HG03139 (cell line): Measurements from ENCODE around the gene OSBPL1A.

Experiments
- ATAC-seq: cut with Tn5 transposase; IDR thresholded peaks from one replicate; pipeline ENCODE4 v1.9.1; 2021; ENCODE audit not compliant: unreplicated experiment

The OSBPL1A gene

DNA sequence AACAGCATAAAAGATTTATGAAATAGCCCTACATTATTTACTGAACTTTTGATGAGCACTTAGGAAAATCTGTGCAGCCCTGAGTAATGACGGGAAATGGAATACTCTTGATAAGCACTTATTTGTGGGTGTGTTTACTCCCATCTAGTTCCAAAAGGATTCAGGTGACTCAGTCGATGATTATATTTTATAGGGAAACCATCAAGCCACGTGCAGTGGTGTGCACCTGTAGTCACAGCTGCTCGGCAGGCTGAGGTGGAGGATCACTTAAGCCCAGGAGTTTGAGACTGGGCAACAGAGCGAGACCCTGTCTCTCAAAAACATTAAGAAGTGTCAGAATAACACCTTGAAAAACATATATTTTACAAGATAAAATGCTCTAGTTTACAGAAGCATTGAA, 166.9 kb downstream of the OSBPL1A start:
- no peak for ATAC-seq

DNA sequence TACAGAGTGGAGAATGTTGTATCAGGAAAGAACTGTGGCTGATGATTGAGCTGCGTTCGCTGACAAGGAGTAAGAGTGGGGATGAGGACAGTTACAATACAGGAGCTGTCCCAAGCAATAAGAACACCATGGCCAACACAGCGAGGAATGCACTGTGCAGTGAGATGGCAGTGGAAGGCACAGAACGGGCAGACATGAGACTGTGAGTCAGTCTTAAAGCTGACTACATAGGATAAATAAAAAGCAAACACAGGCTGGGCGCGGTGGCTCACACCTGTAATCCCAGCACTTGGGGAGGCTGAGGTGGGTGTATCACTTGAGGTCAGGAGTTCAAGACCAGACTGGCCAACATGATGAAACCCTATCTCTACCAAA, 169.0 kb downstream of the OSBPL1A start:
- no peak for ATAC-seq

DNA sequence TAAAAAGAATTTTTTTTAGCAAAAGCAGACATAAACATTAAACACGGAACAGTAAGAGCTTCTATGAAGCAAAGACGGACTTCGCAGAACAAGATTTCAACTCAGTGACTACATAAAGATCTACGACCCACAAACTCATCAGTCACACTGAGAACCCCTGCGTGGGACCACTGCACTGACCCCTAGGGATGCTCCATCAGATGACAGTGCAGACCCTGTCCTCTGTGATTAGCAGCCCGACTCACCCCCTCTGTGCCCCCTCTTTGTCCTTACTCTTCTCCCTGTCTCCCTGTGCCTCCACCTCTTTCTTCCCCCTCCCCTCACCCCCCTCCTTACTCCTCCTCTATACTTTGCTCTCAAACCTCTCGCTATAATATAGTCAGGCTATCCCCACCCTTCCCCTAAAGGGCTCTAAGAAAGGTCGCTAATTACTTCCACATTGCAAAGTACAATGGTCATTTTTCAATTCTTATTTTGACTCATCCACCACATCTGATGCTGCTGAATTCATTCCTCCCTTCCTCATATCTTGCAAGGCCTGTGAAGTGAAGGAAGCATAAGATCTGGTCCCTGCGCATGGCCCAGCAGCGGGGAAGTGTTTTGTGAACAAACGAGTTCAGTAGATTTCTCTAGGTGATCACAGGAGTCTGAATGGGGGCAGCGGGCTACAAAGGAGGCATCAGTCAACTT, 169.5 kb downstream of the OSBPL1A start:
- no peak for ATAC-seq

DNA sequence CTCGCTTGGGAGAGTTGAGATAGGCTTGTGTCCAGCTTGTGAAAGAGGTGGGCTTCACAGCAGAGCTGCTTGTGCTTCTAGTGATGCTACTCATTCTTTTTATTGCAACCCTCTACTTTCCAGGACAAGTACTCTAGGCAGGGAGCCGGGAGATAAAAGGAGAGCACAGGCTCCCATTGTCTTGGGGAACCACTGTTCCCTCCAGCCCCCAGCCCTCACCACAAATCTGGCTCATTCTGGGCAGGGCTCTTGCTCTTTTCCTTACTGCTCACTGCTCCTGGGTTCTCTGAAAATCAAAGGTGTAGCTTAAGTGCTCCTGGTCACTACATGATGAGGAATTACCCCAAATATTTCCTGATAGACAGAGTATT, 177.3 kb downstream of the OSBPL1A start:
- ATAC-seq = no peak

- ATAC-seq = no peak
These were observed 177.9 kb downstream of the OSBPL1A start for GRCh38 chr18:24219561-24220317.

GRCh38 chr18:24214913-24215312, 182.7 kb downstream of the OSBPL1A start:
- no peak for ATAC-seq

DNA sequence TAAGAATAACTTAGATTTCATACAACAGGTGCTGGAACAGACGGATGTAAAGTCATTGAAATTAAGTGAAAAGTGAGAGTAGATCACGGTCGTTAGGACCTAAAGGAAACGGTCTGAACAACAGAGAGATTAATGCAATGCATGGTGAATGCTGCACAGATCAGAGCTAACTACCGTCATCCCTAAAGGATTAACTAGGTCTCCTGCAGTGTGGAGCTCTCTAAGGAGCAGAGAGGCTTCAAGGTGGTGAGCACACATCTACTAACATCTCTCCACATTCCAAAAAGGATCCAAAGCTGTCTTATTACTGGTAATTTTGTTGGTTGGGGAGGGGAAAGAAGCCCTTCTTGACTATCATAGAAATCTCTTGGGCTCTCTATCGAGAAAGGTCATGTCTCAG, 183.5 kb downstream of the OSBPL1A start:
- no peak for ATAC-seq

- no peak for ATAC-seq
These were observed 184.7 kb downstream of the OSBPL1A start for GRCh38 chr18:24212939-24213338.

DNA sequence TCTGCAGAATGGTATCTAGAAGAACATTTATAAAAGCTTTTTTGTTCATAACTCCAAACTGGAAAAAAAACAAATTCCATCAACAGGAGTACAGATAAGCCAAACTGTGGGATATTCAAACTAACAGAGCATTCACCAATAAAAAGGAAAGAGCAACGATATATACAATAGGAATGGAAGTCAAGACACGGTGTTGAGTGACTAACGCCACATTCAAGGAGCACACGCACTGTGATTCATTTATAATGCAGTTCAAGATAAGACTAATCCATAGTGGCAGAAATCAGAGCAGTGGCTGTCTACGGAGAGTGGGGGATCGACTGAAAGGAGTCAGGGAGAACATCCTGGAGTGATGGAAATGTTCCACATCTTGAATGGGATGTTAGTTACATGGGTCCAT, 188.1 kb downstream of the OSBPL1A start:
- ATAC-seq = no peak

GRCh38 chr18:24208270-24209035, 189.2 kb downstream of the OSBPL1A start:
- ATAC-seq = no peak

DNA sequence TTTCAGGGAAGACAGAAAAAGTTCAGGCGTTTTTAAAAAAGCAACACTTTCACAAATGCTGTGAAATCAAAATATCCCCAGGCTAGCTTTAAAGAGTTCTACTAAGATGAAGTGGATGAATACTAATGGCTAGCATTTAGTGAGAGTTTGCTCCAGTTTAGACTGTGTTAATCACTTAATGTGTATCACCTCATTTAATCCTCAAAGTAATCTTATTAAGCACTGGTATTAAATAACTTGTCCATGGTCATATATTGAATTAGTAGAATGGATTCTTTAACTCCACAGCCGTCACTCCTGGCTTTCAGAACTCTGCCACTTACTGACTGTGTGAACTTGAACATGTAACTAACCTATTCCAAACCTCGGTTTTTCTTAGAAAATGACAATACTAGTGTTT, 192.7 kb downstream of the OSBPL1A start:
- no peak for ATAC-seq

DNA sequence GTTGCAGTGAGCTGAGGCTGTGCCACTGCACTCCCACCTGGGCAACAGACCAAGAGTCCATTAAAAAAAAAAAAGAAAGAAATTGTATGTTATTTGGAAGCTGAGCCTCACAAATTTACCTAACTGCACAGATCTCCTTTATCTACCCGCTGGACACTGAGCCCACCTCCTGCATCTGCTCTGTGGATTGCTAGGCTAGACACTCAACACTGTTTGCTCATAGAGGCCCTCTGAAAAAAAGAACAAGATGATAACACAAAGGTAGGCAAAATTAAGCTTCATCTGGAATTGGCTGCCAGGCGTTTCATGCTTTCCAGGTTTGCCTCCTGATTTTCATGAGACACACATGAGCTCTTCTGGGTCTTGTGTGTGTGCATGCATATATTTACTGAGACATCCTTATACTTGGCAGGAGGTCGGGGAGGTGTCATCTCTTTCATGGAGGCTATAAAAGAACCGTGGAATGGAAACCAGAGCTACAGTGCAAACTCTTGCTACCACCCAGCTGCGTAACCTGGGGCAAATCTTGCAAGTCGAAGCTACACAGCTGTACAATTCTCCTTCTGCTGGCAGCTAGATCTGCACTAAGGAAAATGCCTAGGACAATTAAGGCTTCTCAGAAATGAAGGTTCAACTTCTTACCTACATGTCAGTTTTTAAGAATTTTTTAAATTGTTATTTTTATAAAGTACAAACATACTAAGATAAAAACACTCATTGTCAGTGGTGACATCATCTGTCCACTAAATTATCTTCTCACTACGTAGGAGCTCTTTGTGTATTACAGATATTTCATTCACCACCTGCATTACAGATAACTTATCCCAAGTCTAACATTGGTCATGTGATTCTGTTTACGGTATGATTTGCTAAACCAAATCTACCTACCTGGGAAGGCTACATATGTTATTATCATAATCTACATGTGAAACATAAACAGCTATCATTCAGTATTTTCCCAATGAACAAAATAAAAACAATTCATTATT, 195.6 kb downstream of the OSBPL1A start:
- ATAC-seq = no peak

DNA sequence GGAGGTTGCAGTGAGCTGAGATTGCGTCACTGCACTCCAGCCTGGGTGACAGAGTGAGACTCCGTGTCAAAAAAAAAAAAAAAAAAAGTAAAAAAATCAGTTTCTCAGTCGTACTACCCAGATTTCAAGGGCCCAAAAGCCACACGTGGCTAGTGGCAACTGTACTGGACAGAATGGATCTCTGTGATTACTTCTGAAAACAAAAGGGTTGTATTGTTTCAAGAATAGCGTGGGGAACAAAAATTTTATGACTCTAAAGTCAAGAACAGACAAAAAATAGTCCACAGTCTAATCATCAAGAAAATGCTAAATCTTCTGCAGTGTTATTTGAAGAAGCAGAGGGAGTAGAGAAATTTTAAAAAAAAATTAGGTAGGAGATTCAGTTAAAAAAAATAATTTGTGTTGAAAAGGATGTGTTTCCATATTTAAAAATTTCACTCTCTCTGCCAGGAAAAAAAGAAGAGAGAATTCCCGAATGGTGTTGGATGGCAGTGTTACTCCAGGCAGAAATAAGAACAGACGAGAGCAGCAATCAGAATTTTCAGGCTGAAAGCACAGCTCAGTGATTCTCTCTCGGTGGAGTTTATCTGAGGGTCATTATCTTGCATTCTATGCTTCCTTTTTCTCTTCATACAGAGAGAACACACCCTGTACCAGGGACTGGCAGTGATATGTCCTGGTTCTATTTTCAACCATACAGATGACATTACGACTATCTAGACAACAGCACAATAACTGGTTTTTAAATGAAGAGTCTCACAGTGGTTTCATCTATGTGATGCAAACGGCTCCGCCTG, 196.9 kb downstream of the OSBPL1A start:
- ATAC-seq = no peak

GRCh38 chr18:24199372-24199962, 198.2 kb downstream of the OSBPL1A start:
- no peak for ATAC-seq

GRCh38 chr18:24198461-24198860, 199.2 kb downstream of the OSBPL1A start:
- no peak for ATAC-seq

GRCh38 chr18:24197412-24197811, 200.2 kb downstream of the OSBPL1A start:
- ATAC-seq = no peak

- ATAC-seq = no peak
These were observed 200.9 kb downstream of the OSBPL1A start for GRCh38 chr18:24196764-24197163.

- no peak for ATAC-seq
These were observed 202.1 kb downstream of the OSBPL1A start for GRCh38 chr18:24195296-24196053.

- ATAC-seq = no peak
These were observed 207.0 kb downstream of the OSBPL1A start for GRCh38 chr18:24190590-24190989.
